Thymus (tissue), 14 donors: ENCODE results near the gene CST5. TPM values are rescaled to one million over a fixed set of nuclear protein-coding genes. Genes with fewer than 3 reads are reported as not detected.

Source experiments
- DNase-seq, 9 donors: peaks; one replicate each; pipeline ENCODE4 v3.0.0-alpha.2; 2013; ENCODE audit warnings: low spot score in 9 of 9, low read depth in 6 of 9, missing footprints in 1 of 9
- H3K27ac ChIP-seq, 2 donors: one replicate each; pipeline ENCODE4 v1.5.1; 2013; ENCODE audit warnings: control low read depth in 1 of 2, low read depth in 1 of 2, low read length in 1 of 2, mild to moderate bottlenecking in 1 of 2, moderate library complexity in 1 of 2
- H3K27me3 ChIP-seq, 2 donors: one replicate each; pipeline ENCODE4 v1.5.1; 2013; ENCODE audit warnings: low read length in 1 of 2; ENCODE audit not compliant: control insufficient read depth in 2 of 2, insufficient read depth in 1 of 2
- H3K36me3 ChIP-seq, 2 donors: one replicate each; pipeline ENCODE4 v1.5.1; 2013; ENCODE audit warnings: low read length in 1 of 2, mild to moderate bottlenecking in 1 of 2, moderate library complexity in 1 of 2; ENCODE audit not compliant: control insufficient read depth in 2 of 2, insufficient read depth in 2 of 2
- H3K4me1 ChIP-seq, 2 donors: one replicate each; pipeline ENCODE4 v1.5.1; 2013; ENCODE audit warnings: low read length in 2 of 2; ENCODE audit not compliant: control insufficient read depth in 2 of 2, insufficient read depth in 2 of 2
- H3K4me3 ChIP-seq, 2 donors: one replicate each; pipeline ENCODE4 v1.5.1; 2013; ENCODE audit warnings: low read length in 2 of 2, control low read depth in 1 of 2, mild to moderate bottlenecking in 1 of 2
- H3K9me3 ChIP-seq, 2 donors: one replicate each; pipeline ENCODE4 v1.5.1; 2013; ENCODE audit warnings: low read length in 1 of 2, mild to moderate bottlenecking in 1 of 2; ENCODE audit not compliant: control insufficient read depth in 2 of 2, insufficient read depth in 1 of 2
- WGBS: extraction: QIAGEN DNeasy Blood & Tissue Kit; methylation state at CpG from one replicate; pipeline ENCODE4 v1.1.7; 2013; 5-methylcytosine and 5-hydroxymethylcytosine counted together
- long read RNA-seq, 10 donors: transcript quantifications; one replicate each; lab custom pipeline, GENCODE V29; 2026
- polyA plus RNA-seq: library from polyadenylated mRNA; stranded (reverse); fragments of 200-250 nt; gene quantifications from one replicate; pipeline ENCODE4 v1.2.3, GENCODE V29; 2013
- total RNA-seq: library from RNA; stranded (reverse); fragments of 120-200 nt; gene quantifications from one replicate; pipeline ENCODE4 v1.2.4, GENCODE V29; 2013
- donor health status: healthy.

Gene CST5, protein sequence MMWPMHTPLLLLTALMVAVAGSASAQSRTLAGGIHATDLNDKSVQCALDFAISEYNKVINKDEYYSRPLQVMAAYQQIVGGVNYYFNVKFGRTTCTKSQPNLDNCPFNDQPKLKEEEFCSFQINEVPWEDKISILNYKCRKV
- total RNA-seq, result not detected
- polyA plus RNA-seq, result 0.98 TPM
- long read RNA-seq, donor 1, result 0 reads
- long read RNA-seq, donor 2, result 0 reads
- long read RNA-seq, donor 3, result 0 reads
- long read RNA-seq, donor 4, result 0 reads
- long read RNA-seq, donor 5, partial matches to known transcripts, result 0 of 1 reads
- long read RNA-seq, donor 5, other reads (novel, unspliced or antisense), result 0 of 1 reads
- long read RNA-seq, donor 6, result 0 reads
- long read RNA-seq, donor 7, result 0 reads
- long read RNA-seq, donor 8, result 0 reads
- long read RNA-seq, donor 9, result 0 reads
- long read RNA-seq, donor 10, partial matches to known transcripts, result 0 of 1 reads
- long read RNA-seq, donor 10, other reads (novel, unspliced or antisense), result 0 of 1 reads

DNA sequence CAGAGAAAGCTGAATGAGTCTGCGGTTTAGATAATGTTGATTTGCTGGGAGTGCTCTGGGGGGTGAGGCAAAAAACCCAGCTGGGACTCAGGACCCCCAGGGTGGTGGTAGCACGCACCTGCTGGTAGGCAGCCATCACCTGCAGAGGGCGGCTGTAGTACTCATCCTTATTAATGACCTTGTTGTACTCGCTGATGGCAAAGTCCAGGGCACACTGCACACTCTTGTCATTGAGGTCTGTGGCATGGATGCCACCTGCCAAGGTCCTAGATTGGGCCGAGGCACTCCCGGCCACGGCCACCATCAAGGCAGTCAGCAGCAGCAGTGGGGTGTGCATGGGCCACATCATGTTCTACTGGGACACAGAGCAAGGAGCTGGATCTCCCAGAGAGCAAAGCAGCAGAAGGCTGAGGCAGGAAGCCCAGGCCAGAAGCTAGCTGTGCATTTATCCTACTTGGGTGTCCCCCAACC lies at the start of gene CST5:
CST5 (minus strand) TSS at position 421 of the 471 bp plus-strand sequence; CDS start at position 349, 72 bp downstream.
- no peak within 1 kb of the TSS for H3K27ac ChIP-seq
- H3K27me3 ChIP-seq, result no peaks in the 10 kb centered on the region
- no peaks in the 10 kb centered on the region for H3K36me3 ChIP-seq
- H3K4me1 ChIP-seq, result peaks cover 14 to 50% of the 10 kb centered on the region in 2 donors
- H3K4me3 ChIP-seq, result no peak within 1 kb of the TSS
- 97% methylated on average over 7 of the region's 7 CpGs for WGBS
- no peaks in the 10 kb centered on the region for H3K9me3 ChIP-seq
- DNase-seq, result no peak

DNA sequence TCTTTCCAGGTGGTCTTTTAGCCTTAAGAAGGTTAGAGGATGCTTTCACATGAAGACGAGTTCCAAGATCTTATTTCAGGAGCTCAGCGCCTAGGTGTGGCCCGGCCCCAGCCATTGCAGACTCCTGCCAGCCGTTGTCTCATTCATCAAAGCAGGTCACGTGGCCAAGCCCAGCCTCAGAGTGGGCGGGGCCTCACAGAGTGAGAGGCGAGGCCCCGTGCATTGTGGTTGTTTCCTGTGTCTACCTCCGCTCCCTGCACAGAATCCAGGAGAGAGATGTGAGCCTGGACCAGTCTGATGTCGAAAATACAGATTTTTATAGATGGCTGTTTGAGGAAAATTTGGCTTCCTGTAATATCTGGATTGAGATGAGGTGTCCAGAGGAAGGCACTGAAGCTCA lies 49.2 kb upstream of the CST5 start:
- 62% methylated on average over 10 of the region's 10 CpGs for WGBS
- peak in 5 of 9 donors; percentile 23 to 65 (median 38) for DNase-seq
- Histone ChIP-seq H3K36me3 (no peaks in the 10 kb centered on the region), H3K27me3 (no peaks in the 10 kb centered on the region), H3K27ac (no peak overlapping the region), H3K4me1 (peaks cover 0 to 10% of the 10 kb centered on the region in 2 donors), H3K4me3 (no peak overlapping the region), H3K9me3 (peaks cover 0 to 3% of the 10 kb centered on the region in 2 donors)

DNA sequence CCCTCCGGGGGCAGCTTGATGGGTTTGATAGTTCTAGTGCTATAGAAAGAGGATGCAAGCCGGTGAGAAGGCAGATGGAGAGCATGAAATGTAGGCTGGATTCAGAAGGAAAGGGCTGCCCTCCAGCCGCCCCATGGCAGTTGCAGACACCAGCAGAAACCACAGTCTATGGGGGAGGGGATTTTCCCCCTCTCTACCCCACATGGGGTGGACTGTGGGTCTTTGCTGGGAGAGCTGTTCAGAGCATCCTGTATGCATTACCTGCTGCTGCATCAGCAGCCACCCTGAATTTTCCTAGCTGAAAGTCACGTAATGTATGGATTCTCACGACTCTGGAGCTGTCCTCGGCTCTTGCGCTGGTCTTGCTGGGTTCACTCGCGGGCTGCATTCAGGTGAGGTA lies 48.8 kb upstream of the CST5 start:
- Histone ChIP-seq H3K27me3 (no peaks in the 10 kb centered on the region), H3K4me3 (no peak overlapping the region), H3K4me1 (peaks cover 0 to 10% of the 10 kb centered on the region in 2 donors), H3K9me3 (peaks cover 0 to 3% of the 10 kb centered on the region in 2 donors), H3K36me3 (no peaks in the 10 kb centered on the region), H3K27ac (no peak overlapping the region)
- no peak for DNase-seq
- WGBS, result 89% methylated on average over 9 of the region's 9 CpGs

DNA sequence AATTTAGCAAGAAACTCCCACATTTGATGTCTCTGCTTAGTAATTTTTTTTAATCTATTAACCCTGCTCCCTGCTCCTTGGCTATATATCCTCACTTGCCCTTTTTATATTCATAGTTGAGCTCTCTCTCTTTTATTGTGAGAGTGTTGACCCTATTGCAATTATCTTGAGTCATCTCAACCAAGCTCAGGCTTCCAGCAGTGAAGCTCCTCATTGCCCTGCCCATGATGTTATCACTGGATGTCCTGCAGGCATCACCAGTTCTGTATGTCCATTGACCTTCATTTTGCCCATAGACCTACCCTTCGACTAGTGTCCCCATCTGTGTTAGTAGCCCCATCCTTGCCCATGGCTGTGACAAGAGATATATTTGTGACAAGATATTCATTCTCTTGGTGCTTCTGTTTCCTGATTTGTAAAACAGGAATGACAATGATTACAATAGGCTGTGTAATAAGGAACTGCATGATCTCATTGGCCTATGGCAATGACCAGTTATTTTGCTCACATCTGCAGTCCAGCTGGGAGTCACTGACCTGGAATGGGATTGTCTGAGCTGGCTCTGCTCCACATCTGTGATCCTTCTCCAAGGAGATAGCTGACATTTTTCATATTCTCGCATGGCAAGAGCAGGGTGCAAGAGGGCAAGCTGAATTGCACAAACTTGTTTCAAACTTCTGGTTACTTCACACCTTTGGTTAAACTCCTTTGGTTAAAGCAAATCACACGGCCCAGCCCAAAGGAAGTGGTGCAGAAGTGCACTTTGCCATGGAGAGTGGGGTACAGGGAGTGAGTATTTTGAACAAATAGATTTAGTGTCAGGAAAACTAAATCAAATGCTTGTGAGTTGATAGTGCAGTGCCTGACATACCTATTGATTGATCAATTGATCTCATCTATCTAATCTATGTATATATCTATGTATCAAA lies 47.7 kb upstream of the CST5 start:
- H3K4me3 ChIP-seq, result no peak overlapping the region
- peaks cover 0 to 10% of the 10 kb centered on the region in 2 donors for H3K4me1 ChIP-seq
- no peaks in the 10 kb centered on the region for H3K36me3 ChIP-seq
- H3K9me3 ChIP-seq, result peaks cover 0 to 3% of the 10 kb centered on the region in 2 donors
- 66% methylated on average over 3 of the region's 3 CpGs for WGBS
- H3K27me3 ChIP-seq, result no peaks in the 10 kb centered on the region
- no peak overlapping the region for H3K27ac ChIP-seq
- DNase-seq, result no peak

DNA sequence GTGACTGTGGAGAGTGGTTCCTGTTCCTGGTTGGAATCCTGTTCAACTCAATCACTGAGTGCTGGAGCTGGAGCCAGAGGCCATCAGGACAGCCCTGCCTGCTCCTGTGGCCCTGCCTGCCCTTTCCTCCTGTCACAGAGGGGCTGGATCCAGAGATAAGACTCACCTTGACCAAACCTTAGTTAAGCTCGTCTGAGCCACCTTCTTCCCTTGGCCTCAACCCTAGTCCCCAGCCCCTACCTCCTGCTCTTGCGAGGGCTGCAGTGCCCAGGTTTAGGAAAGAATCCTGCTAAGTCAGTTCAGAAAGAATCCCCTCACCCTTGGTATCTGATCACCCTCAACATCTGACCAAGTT lies 47.0 kb upstream of the CST5 start:
- Histone ChIP-seq H3K27ac (no peak overlapping the region), H3K27me3 (no peaks in the 10 kb centered on the region), H3K4me1 (peaks cover 0 to 13% of the 10 kb centered on the region in 2 donors), H3K9me3 (peaks cover 0 to 3% of the 10 kb centered on the region in 2 donors), H3K36me3 (no peaks in the 10 kb centered on the region), H3K4me3 (no peak overlapping the region)
- no peak for DNase-seq
- WGBS, result 47% methylated on average over 2 of the region's 2 CpGs

DNA sequence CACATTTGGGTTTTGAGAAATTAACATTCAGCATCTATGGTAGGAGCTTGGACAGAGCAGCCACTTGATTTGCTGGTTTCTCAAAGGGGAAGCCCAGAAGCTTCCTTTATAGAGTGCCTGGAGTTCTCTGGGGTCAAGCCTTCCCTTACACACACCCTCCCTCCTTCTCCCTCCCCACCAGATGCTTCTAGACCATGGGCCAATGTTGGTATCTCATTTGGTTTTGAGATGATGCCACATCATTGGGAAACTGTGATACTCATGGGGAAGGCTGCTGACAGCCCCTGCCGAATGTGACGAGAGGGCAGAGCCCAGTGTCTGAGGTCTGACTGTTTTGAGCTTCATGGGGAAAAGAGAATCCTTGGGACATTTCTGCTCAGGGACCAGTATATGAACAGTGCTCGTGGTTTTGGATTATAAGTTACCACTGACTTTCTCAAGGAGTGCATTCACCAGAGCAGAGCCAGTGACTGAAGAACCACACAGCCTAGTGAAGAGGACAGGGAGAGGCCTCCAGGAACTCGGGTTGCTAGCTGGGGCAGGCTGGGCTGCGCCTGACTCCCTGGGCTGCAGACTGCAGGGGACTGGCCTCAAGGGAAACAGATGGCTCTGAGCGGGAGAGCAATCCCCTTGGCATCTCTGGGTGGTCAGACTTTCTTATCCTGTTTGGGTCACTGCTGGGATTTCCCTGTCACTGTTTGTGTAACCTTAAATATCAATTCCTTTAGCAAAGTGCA lies 46.4 kb upstream of the CST5 start:
- WGBS, result 92% methylated on average over 6 of the region's 6 CpGs
- Histone ChIP-seq H3K4me3 (no peak overlapping the region), H3K27me3 (no peaks in the 10 kb centered on the region), H3K4me1 (peaks cover 0 to 19% of the 10 kb centered on the region in 2 donors), H3K9me3 (peaks cover 0 to 3% of the 10 kb centered on the region in 2 donors), H3K36me3 (no peaks in the 10 kb centered on the region), H3K27ac (no peak overlapping the region)
- DNase-seq, result no peak

DNA sequence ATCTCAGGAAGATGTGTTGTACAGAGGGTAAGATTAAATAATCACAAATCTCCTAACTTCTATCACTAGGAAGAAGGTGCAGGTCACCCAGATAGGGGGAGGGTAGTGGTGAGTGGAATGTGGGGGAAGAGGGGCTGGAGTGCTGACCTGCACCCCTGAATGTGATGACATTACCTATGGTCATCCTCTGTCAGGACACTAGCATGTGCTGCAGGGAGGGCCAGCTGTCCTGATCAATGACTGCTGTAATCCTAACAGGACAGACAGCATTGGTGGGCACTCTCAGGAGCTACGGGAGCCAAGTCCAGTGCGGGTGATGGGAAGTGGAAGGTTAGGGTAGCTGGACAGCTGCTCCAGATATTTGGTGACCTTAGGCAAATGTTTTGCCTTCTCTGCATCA lies 45.2 kb upstream of the CST5 start:
- WGBS, result 98% methylated on average over 2 of the region's 2 CpGs
- DNase-seq, result no peak
- Histone ChIP-seq H3K27ac (no peak overlapping the region), H3K27me3 (no peaks in the 10 kb centered on the region), H3K4me3 (no peak overlapping the region), H3K4me1 (peaks cover 0 to 31% of the 10 kb centered on the region in 2 donors), H3K9me3 (peaks cover 0 to 1% of the 10 kb centered on the region in 2 donors), H3K36me3 (no peaks in the 10 kb centered on the region)

DNA sequence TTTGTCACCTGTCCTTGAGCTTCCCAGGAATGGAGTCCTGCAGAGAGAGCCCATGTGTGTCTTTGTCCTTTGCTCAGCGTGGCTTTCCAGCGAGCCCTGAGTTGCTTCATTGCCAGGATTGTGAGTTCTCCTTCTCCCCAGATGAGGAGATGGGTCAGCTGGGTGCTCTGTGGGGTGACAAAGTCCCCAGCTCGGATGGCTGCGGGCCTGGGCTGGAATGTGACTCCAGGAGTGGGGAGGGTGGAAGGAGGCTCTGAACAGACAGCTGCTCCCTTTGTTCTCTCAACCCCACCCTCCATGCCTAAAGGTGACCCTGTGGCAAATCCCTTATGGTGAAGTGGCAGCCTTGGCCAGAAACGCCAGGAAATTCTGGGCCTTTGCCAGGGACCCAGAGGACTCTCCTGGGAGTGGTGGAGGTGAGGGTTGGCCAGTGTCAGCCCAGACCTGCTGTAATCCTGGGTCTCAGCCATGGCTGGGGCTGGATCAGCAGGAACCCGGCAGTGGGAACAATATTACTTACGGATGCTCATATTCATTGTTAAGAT lies 44.4 kb upstream of the CST5 start:
- no peak for DNase-seq
- peaks cover 0 to 35% of the 10 kb centered on the region in 2 donors for H3K4me1 ChIP-seq
- no peaks in the 10 kb centered on the region for H3K36me3 ChIP-seq
- H3K27ac ChIP-seq, result no peak overlapping the region
- WGBS, result 92% methylated on average over 7 of the region's 7 CpGs
- no peaks in the 10 kb centered on the region for H3K27me3 ChIP-seq
- H3K4me3 ChIP-seq, result no peak overlapping the region
- H3K9me3 ChIP-seq, result no peaks in the 10 kb centered on the region
